Natural killer cell (primary cell): Measurements from ENCODE around the gene PLAAT2. TPM values are rescaled to one million over a fixed set of nuclear protein-coding genes. Genes with fewer than 3 reads are reported as not detected.

Source experiments
- ATAC-seq, 3 donors: fragments of 150-1000 bp in 2 of 3; fragments of 200-7000 bp in 1 of 3; cut with Tn5 transposase; 1 replicate in 1 of 3; 2 replicates in 2 of 3; pipeline ENCODE4 v1.10.0; 2021; ENCODE audit warnings: mild to moderate bottlenecking in 2 of 3, moderate library complexity in 2 of 3
- DNase-seq, 2 donors: peaks; one replicate each; pipeline versions ENCODE4 v3.0.0 to v3.0.0-alpha.2; 2013 to 2021; ENCODE audit warnings: mixed read lengths in 1 of 2
- H3K27ac ChIP-seq: one replicate; pipeline ENCODE4 v1.5.1; 2013; ENCODE audit warnings: mild to moderate bottlenecking, low read length
- H3K27me3 ChIP-seq: one replicate; pipeline ENCODE4 v1.6.1; 2013; ENCODE audit warnings: low read length; ENCODE audit not compliant: control insufficient read depth, insufficient read depth
- H3K36me3 ChIP-seq: one replicate; pipeline ENCODE4 v1.6.1; 2013; ENCODE audit warnings: low read length; ENCODE audit not compliant: control insufficient read depth, insufficient read depth
- H3K4me1 ChIP-seq: one replicate; pipeline ENCODE4 v1.6.1; 2013; ENCODE audit warnings: low read length; ENCODE audit not compliant: control insufficient read depth, insufficient read depth
- H3K4me3 ChIP-seq: one replicate; pipeline ENCODE4 v1.5.1; 2013; ENCODE audit warnings: low read length
- H3K9me3 ChIP-seq: one replicate; pipeline ENCODE4 v1.6.1; 2013; ENCODE audit warnings: low read length; ENCODE audit not compliant: control insufficient read depth, insufficient read depth
- H3K27ac Mint-ChIP-seq, 2 donors: one replicate each; pipeline ENCODE4 v1.8.0; 2022; ENCODE audit warnings: mild to moderate bottlenecking in 2 of 2, mixed read lengths in 2 of 2, moderate library complexity in 1 of 2
- H3K27me3 Mint-ChIP-seq, 2 donors: one replicate each; pipeline ENCODE4 v1.8.0; 2022; ENCODE audit warnings: low read depth in 2 of 2, mixed read lengths in 2 of 2
- H3K36me3 Mint-ChIP-seq: one replicate; pipeline ENCODE4 v1.8.0; 2022; ENCODE audit warnings: mixed read lengths
- H3K4me1 Mint-ChIP-seq, 2 donors: one replicate each; pipeline ENCODE4 v1.8.0; 2022; ENCODE audit warnings: mixed read lengths in 2 of 2
- H3K4me3 Mint-ChIP-seq: one replicate; pipeline ENCODE4 v1.8.0; 2022; ENCODE audit warnings: mild to moderate bottlenecking, moderate library complexity, mixed read lengths
- H3K9me3 Mint-ChIP-seq, 2 donors: one replicate each; pipeline ENCODE4 v1.8.0; 2022; ENCODE audit warnings: mixed read lengths in 2 of 2
- WGBS: methylation state at CpG from one replicate; pipeline ENCODE4 v1.1.7; 2013; ENCODE audit warnings: missing lambda C conversion rate; ENCODE audit not compliant: insufficient coverage; 5-methylcytosine and 5-hydroxymethylcytosine counted together
- intact Hi-C: fragments of 100-400 bp; cut with micrococcal nuclease; formaldehyde crosslinking; loops from one replicate; pipeline ENCODE4 v1.14.2; 2022
- total RNA-seq, 4 donors: library from RNA; stranded (reverse); fragments of 120-200 nt in 1 of 4; gene quantifications; one replicate each; pipeline versions ENCODE4 v1.2.3 to v1.2.4, GENCODE V29; 2013 to 2022
- TF ChIP-seq, protein P1 (sequence below): fragments of 200-600 bp; IDR thresholded peaks from one replicate; pipeline ENCODE4 v1.8.0; 2022; ENCODE audit warnings: antibody characterized with exemption

PLAAT2 gene
- total RNA-seq, 3 donors from 2014 or later (not counting 1 experiment from before 2014, with no cell fraction given), result 1.6 to 5.6 (median 4.6) TPM

DNA sequence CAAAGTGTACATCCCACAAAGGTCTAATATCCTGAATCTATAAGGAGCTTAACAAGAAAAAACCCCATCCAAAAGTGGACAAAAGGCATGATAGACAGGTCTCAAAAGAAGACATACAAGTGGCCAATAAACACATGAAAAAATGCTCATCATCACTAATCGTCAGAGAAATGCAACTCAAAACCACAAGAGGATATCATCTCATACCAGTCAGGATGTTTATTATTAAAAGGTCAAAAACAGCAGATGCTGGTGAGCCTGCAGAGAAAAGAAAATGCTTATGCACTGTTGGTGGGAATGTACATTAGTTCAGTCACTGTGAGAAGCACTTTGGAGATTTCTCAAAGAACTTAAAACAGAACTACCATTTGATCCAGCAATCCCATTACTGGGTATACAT lies 44.6 kb downstream of the PLAAT2 start:
- H3K36me3 Mint-ChIP-seq, result no peaks in the 10 kb centered on the region
- Histone ChIP-seq H3K27ac (peak overlapping the region; percentile 30), H3K9me3 (no peaks in the 10 kb centered on the region), H3K27me3 (no peaks in the 10 kb centered on the region), H3K36me3 (no peaks in the 10 kb centered on the region), H3K4me3 (no peak overlapping the region), H3K4me1 (peaks cover 5% of the 10 kb centered on the region)
- WGBS, result no CpG with 5 or more reads among the region's 1 CpG
- H3K27ac Mint-ChIP-seq, result peak overlapping the region; percentile 83 to 90
- intact Hi-C loops, result no loop called here
- ATAC-seq, result peak; percentile 81 to 85 (median 83)
- peak in 1 of 2 donors; percentile 44 for DNase-seq
- H3K27me3 Mint-ChIP-seq, result no peaks in the 10 kb centered on the region
- H3K4me1 Mint-ChIP-seq, result peaks cover 9 to 23% of the 10 kb centered on the region in 2 donors
- peak overlapping the region; percentile 29 for H3K4me3 Mint-ChIP-seq
- H3K9me3 Mint-ChIP-seq, result no peaks in the 10 kb centered on the region
- TF ChIP-seq, protein P1, sequence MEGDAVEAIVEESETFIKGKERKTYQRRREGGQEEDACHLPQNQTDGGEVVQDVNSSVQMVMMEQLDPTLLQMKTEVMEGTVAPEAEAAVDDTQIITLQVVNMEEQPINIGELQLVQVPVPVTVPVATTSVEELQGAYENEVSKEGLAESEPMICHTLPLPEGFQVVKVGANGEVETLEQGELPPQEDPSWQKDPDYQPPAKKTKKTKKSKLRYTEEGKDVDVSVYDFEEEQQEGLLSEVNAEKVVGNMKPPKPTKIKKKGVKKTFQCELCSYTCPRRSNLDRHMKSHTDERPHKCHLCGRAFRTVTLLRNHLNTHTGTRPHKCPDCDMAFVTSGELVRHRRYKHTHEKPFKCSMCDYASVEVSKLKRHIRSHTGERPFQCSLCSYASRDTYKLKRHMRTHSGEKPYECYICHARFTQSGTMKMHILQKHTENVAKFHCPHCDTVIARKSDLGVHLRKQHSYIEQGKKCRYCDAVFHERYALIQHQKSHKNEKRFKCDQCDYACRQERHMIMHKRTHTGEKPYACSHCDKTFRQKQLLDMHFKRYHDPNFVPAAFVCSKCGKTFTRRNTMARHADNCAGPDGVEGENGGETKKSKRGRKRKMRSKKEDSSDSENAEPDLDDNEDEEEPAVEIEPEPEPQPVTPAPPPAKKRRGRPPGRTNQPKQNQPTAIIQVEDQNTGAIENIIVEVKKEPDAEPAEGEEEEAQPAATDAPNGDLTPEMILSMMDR, result no peak

DNA sequence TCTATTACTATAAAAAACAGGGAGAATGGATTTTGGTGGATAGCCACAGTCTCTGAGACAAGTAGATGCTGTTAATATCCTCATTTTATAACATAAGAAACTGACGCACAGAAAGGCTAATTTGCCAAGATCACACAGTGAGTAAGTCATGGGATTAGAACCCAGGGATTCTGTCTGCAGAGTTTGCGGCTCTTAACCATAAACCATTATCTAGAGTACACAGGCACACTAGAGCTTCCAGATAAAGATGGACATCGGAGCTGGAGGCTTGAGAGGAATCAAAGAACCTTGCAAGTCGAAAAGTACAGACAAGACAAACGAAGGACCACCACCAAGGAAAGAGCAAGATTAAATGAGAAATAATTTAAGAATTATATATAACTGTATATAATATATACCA lies 46.0 kb downstream of the PLAAT2 start:
- Mint-ChIP-seq H3K4me1 (peaks cover 9 to 23% of the 10 kb centered on the region in 2 donors), H3K9me3 (no peaks in the 10 kb centered on the region), H3K4me3 (no peak overlapping the region), H3K27ac (peak overlapping the region in 1 of 2 donors; percentile 83), H3K36me3 (no peaks in the 10 kb centered on the region), H3K27me3 (no peaks in the 10 kb centered on the region)
- Histone ChIP-seq H3K27me3 (no peaks in the 10 kb centered on the region), H3K4me1 (peaks cover 5% of the 10 kb centered on the region), H3K9me3 (no peaks in the 10 kb centered on the region), H3K4me3 (no peak overlapping the region), H3K27ac (no peak overlapping the region), H3K36me3 (no peaks in the 10 kb centered on the region)
- DNase-seq (no peak), ATAC-seq (no peak)
- intact Hi-C loops, result no loop called here
- WGBS, result 95% methylated on average over 3 of the region's 5 CpGs
- TF ChIP-seq, protein P1, result no peak

DNA sequence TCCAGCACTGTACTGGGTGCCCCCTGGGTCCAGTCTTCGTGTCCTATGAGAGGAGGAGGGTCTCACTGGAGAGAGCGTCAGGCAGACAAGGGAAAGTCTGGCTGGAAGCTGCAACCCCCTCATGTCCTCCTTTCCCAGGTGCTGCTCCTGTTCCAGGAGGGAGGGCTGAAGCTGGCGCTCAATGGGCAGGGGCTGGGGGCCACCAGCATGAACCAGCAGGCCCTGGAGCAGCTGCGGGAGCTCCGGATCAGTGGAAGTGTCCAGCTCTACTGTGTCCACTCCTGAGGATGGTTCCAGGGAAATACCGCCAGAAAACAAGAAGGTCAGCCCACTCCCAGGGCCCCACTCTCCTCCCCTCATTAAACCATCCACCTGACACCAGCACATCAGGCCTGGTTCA lies 47.1 kb downstream of the PLAAT2 start:
- Histone ChIP-seq H3K27me3 (no peaks in the 10 kb centered on the region), H3K27ac (no peak overlapping the region), H3K9me3 (no peaks in the 10 kb centered on the region), H3K4me3 (no peak overlapping the region), H3K36me3 (no peaks in the 10 kb centered on the region), H3K4me1 (peaks cover 5% of the 10 kb centered on the region)
- TF ChIP-seq, protein P1, result no peak
- H3K27ac Mint-ChIP-seq, result no peak overlapping the region
- no peaks in the 10 kb centered on the region for H3K36me3 Mint-ChIP-seq
- H3K9me3 Mint-ChIP-seq, result no peaks in the 10 kb centered on the region
- DNase-seq, result no peak
- ATAC-seq, result no peak
- peaks cover 9 to 23% of the 10 kb centered on the region in 2 donors for H3K4me1 Mint-ChIP-seq
- WGBS, result 94% methylated on average over 6 of the region's 6 CpGs
- no peak overlapping the region for H3K4me3 Mint-ChIP-seq
- intact Hi-C loops, result no loop called here
- H3K27me3 Mint-ChIP-seq, result no peaks in the 10 kb centered on the region

DNA sequence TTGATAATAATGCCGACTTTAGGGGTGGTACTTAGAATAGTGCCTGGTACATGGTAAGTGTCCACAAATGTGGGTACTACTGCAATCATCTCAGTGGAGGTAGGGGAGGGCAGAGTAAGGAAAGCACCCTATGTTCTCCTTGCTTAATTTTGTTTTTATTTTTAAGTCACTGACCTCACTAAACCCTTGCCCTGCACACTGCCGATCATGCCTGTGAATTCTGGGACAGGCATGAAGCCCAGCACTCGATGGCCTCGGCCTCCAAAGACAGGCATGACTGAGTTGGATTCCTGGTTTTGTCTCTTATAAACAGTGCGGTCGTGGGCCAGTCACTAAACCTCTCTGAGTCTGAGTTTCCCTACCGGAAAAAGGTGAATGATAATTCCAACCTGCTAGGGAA lies 50.4 kb downstream of the PLAAT2 start:
- 91% methylated on average over 7 of the region's 7 CpGs for WGBS
- Mint-ChIP-seq H3K27me3 (no peaks in the 10 kb centered on the region), H3K27ac (no peak overlapping the region), H3K4me3 (no peak overlapping the region), H3K9me3 (no peaks in the 10 kb centered on the region), H3K4me1 (peaks cover 0 to 8% of the 10 kb centered on the region in 2 donors), H3K36me3 (no peaks in the 10 kb centered on the region)
- Histone ChIP-seq H3K27ac (no peak overlapping the region), H3K36me3 (no peaks in the 10 kb centered on the region), H3K9me3 (no peaks in the 10 kb centered on the region), H3K27me3 (no peaks in the 10 kb centered on the region), H3K4me1 (no peaks in the 10 kb centered on the region), H3K4me3 (no peak overlapping the region)
- intact Hi-C loops, result no loop called here
- DNase-seq (no peak), ATAC-seq (no peak)
- TF ChIP-seq, protein P1, result no peak
